Neural cell (in vitro differentiated cells): Measurements from ENCODE around the gene PLCH1. TPM values are rescaled to one million over a fixed set of nuclear protein-coding genes. Genes with fewer than 3 reads are reported as not detected.

Experiments
- H2AFZ ChIP-seq: fragments of 200-600, 300-800 bp; sonication (generic), shearing (Covaris generic); 2 replicates; pipeline ENCODE4 v1.6.0; 2014; ENCODE audit warnings: low read depth, mild to moderate bottlenecking, antibody characterized with exemption, low read length, moderate library complexity
- H3F3A ChIP-seq: fragments of 200-600 bp; shearing (Covaris generic); 2 replicates; pipeline ENCODE4 v1.6.1; 2016; ENCODE audit warnings: mild to moderate bottlenecking, moderate library complexity, mixed read lengths, antibody characterized with exemption, low read length; ENCODE audit not compliant: insufficient read depth, poor library complexity, severe bottlenecking
- H3K27ac ChIP-seq: fragments of 200-600, 300-800 bp; sonication (generic), shearing (Covaris generic); 2 replicates; pipeline ENCODE4 v1.5.1; 2014; ENCODE audit warnings: mild to moderate bottlenecking, low read length, moderate library complexity
- H3K27me3 ChIP-seq: fragments of 300-800, 200-600 bp; sonication (generic), shearing (Covaris generic); 2 replicates; pipeline ENCODE4 v1.6.0; 2014; ENCODE audit warnings: mild to moderate bottlenecking, low read depth, low read length, moderate library complexity; ENCODE audit not compliant: insufficient read depth
- H3K36me3 ChIP-seq: fragments of 300-800, 200-600 bp; sonication (generic), shearing (Covaris generic); 2 replicates; pipeline ENCODE4 v1.5.1; 2014; ENCODE audit warnings: mild to moderate bottlenecking, antibody characterized with exemption, low read length, moderate library complexity; ENCODE audit not compliant: insufficient read depth
- H3K4me2 ChIP-seq: fragments of 300-800, 200-600 bp; sonication (generic), shearing (Covaris generic); 2 replicates; pipeline ENCODE4 v1.6.0; 2014; ENCODE audit warnings: mild to moderate bottlenecking, low read length
- H3K4me3 ChIP-seq: fragments of 300-800, 200-600 bp; sonication (generic), shearing (Covaris generic); 2 replicates; pipeline ENCODE4 v1.5.1; 2014; ENCODE audit warnings: mild to moderate bottlenecking, low read length, moderate library complexity
- H3K79me2 ChIP-seq: fragments of 200-600 bp; shearing (Covaris generic); replicated peaks from 2 replicates; pipeline ENCODE4 v1.6.0; 2014; ENCODE audit warnings: mild to moderate bottlenecking, low read length, moderate library complexity; ENCODE audit not compliant: insufficient read depth
- H3K9ac ChIP-seq: fragments of 300-800, 200-600 bp; sonication (generic), shearing (Covaris generic); 2 replicates; pipeline ENCODE4 v1.6.1; 2016; ENCODE audit warnings: mild to moderate bottlenecking, low read length, mixed read lengths
- H3K9me2 ChIP-seq: fragments of 200-600 bp; shearing (Covaris generic); 2 replicates; pipeline ENCODE4 v1.6.1; 2016; ENCODE audit warnings: mild to moderate bottlenecking, low read length, mixed read lengths; ENCODE audit not compliant: insufficient read depth
- H3K9me3 ChIP-seq: fragments of 200-600, 300-800 bp; sonication (generic), shearing (Covaris generic); 2 replicates; pipeline ENCODE4 v1.6.1; 2016; ENCODE audit warnings: mild to moderate bottlenecking, mixed run types, low read length, moderate library complexity, mixed read lengths
- H4K20me1 ChIP-seq: fragments of 200-600 bp; shearing (Covaris generic); 2 replicates; pipeline ENCODE4 v1.6.1; 2016; ENCODE audit warnings: mild to moderate bottlenecking, mixed run types; ENCODE audit not compliant: insufficient read depth
- EP300 ChIP-seq: fragments of 450-650 bp; conservative IDR thresholded peaks from 2 replicates; pipeline ENCODE4 v1.6.1; 2014; ENCODE audit warnings: antibody characterized with exemption, mild to moderate bottlenecking, moderate library complexity; ENCODE audit not compliant: poor library complexity, severe bottlenecking
- EZH2 ChIP-seq: fragments of 200-600, 300-800 bp; shearing (Covaris generic), sonication (generic); IDR thresholded peaks from 2 replicates; pipeline ENCODE4 v1.6.1; 2014; ENCODE audit warnings: antibody characterized with exemption, low read length, borderline replicate concordance, mild to moderate bottlenecking; ENCODE audit not compliant: insufficient read depth, poor library complexity, severe bottlenecking
- MXI1 ChIP-seq: fragments of 450-650 bp; conservative IDR thresholded peaks from 2 replicates; pipeline ENCODE4 v1.6.1; 2014; ENCODE audit warnings: antibody characterized with exemption, mild to moderate bottlenecking; ENCODE audit not compliant: poor library complexity, severe bottlenecking
- POLR2AphosphoS5 ChIP-seq: IDR thresholded peaks from 2 replicates; pipeline ENCODE4 v1.6.1; 2012
- RAD21 ChIP-seq: fragments of 450-650 bp; conservative IDR thresholded peaks from 2 replicates; pipeline ENCODE4 v1.6.1; 2014; ENCODE audit warnings: antibody characterized with exemption, mild to moderate bottlenecking, moderate library complexity
- SMC3 ChIP-seq: fragments of 450-650 bp; conservative IDR thresholded peaks from 2 replicates; pipeline ENCODE4 v1.6.1; 2014; ENCODE audit warnings: antibody characterized with exemption, mild to moderate bottlenecking, moderate library complexity; ENCODE audit not compliant: poor library complexity
- TAF1 ChIP-seq: IDR thresholded peaks from 2 replicates; pipeline ENCODE4 v1.6.1; 2012; ENCODE audit warnings: low read depth
- polyA plus RNA-seq: library from polyadenylated mRNA; depleted of rRNA; stranded (reverse); fragments of >200 nt; gene quantifications from 2 replicates; pipeline ENCODE4 v1.2.3, GENCODE V29; 2014
- TF ChIP-seq, protein P1 (sequence below): fragments of 450-650 bp; IDR thresholded peaks from 2 replicates; pipeline ENCODE4 v1.5.1; 2014; ENCODE audit warnings: antibody characterized with exemption, mild to moderate bottlenecking, moderate library complexity; ENCODE audit not compliant: poor library complexity, severe bottlenecking
- TF ChIP-seq, protein P2 (sequence below): IDR thresholded peaks from 2 replicates; pipeline ENCODE4 v1.6.1; 2012; ENCODE audit warnings: borderline replicate concordance

Gene PLCH1
- polyA plus RNA-seq, 1 donor from 2014 or later = 13.5 TPM

DNA sequence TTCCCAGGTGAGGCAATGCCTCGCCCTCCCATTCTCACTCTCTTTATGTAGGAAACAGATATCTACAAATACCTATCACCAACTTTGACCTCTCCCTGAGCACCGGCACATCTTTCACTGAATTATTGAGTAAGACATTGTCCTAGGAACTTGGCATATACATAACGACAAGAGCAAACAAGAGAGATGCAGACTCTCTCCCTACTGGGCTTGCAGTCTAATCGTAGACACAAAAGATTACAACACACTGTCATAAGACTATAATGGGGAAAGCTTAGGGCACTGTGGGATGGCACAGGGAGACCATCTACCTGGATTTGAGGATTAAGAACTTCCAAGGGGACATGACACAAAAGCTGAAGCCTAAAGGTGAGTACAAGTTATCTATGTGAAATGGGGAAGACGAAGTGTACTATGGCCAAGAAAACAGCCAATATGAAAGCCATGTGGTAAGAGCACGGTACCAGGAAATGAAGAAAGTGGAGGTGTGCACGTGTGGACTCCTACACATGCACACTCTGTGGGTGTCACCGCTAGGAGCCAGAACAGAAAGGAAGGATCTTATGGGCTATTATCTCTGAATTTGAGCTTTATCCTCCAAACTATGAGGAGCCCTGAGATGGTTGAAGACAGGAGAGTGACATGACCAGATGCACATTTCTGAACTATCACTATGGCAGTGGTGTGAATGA lies 232.6 kb downstream of the PLCH1 start:
- peaks cover 6% of the 10 kb centered on the region for H3K36me3 ChIP-seq
- H3K9ac ChIP-seq = no peak overlapping the region
- TF ChIP-seq MXI1 = no peak
- TF ChIP-seq EZH2 = no peak
- TF ChIP-seq EP300 = no peak
- TF ChIP-seq RAD21 = no peak
- no peak for TF ChIP-seq POLR2AphosphoS5
- no peak for TF ChIP-seq TAF1
- TF ChIP-seq, protein P1, sequence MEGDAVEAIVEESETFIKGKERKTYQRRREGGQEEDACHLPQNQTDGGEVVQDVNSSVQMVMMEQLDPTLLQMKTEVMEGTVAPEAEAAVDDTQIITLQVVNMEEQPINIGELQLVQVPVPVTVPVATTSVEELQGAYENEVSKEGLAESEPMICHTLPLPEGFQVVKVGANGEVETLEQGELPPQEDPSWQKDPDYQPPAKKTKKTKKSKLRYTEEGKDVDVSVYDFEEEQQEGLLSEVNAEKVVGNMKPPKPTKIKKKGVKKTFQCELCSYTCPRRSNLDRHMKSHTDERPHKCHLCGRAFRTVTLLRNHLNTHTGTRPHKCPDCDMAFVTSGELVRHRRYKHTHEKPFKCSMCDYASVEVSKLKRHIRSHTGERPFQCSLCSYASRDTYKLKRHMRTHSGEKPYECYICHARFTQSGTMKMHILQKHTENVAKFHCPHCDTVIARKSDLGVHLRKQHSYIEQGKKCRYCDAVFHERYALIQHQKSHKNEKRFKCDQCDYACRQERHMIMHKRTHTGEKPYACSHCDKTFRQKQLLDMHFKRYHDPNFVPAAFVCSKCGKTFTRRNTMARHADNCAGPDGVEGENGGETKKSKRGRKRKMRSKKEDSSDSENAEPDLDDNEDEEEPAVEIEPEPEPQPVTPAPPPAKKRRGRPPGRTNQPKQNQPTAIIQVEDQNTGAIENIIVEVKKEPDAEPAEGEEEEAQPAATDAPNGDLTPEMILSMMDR = no peak
- TF ChIP-seq, protein P2, sequence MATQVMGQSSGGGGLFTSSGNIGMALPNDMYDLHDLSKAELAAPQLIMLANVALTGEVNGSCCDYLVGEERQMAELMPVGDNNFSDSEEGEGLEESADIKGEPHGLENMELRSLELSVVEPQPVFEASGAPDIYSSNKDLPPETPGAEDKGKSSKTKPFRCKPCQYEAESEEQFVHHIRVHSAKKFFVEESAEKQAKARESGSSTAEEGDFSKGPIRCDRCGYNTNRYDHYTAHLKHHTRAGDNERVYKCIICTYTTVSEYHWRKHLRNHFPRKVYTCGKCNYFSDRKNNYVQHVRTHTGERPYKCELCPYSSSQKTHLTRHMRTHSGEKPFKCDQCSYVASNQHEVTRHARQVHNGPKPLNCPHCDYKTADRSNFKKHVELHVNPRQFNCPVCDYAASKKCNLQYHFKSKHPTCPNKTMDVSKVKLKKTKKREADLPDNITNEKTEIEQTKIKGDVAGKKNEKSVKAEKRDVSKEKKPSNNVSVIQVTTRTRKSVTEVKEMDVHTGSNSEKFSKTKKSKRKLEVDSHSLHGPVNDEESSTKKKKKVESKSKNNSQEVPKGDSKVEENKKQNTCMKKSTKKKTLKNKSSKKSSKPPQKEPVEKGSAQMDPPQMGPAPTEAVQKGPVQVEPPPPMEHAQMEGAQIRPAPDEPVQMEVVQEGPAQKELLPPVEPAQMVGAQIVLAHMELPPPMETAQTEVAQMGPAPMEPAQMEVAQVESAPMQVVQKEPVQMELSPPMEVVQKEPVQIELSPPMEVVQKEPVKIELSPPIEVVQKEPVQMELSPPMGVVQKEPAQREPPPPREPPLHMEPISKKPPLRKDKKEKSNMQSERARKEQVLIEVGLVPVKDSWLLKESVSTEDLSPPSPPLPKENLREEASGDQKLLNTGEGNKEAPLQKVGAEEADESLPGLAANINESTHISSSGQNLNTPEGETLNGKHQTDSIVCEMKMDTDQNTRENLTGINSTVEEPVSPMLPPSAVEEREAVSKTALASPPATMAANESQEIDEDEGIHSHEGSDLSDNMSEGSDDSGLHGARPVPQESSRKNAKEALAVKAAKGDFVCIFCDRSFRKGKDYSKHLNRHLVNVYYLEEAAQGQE = no peak
- no peak for TF ChIP-seq SMC3
- H2AFZ ChIP-seq = no peak overlapping the region
- H3K4me3 ChIP-seq = no peak overlapping the region
- no peaks in the 10 kb centered on the region for H3K27me3 ChIP-seq
- H3K27ac ChIP-seq = no peak overlapping the region
- no peaks in the 10 kb centered on the region for H3K79me2 ChIP-seq
- no peaks in the 10 kb centered on the region for H4K20me1 ChIP-seq
- H3F3A ChIP-seq = no peaks in the 10 kb centered on the region
- H3K4me2 ChIP-seq = no peak overlapping the region
- H3K9me2 ChIP-seq = no peaks in the 10 kb centered on the region
- H3K9me3 ChIP-seq = no peaks in the 10 kb centered on the region

DNA sequence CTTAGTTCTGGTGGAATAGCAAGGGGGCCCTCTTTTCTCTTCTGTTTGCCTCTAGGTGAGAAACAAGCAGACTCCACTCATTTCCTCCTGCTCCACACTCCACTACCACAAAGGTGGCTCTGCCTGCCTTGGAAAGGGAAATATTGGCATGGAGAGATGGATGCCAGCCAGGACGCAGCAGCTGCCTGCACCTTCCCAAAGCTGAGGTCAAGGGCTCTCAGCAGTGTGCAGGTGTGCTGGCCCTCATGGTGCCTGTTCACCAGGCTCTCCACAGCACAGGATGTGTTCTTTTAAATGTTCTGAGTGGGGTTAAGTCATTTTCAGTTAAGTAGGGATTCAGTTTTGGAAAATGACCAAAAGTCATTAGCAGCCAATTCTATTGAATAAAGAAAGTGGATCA lies 240.2 kb downstream of the PLCH1 start:
- H3K27me3 ChIP-seq = no peaks in the 10 kb centered on the region
- H3K36me3 ChIP-seq = peaks cover 8% of the 10 kb centered on the region
- H3F3A ChIP-seq = peaks cover 4% of the 10 kb centered on the region
- H3K9me3 ChIP-seq = no peaks in the 10 kb centered on the region
- H3K9ac ChIP-seq = no peak overlapping the region
- H3K9me2 ChIP-seq = no peaks in the 10 kb centered on the region
- H3K27ac ChIP-seq = no peak overlapping the region
- no peak overlapping the region for H3K4me3 ChIP-seq
- H3K79me2 ChIP-seq = no peaks in the 10 kb centered on the region
- H3K4me2 ChIP-seq = no peak overlapping the region
- H2AFZ ChIP-seq = no peak overlapping the region
- TF ChIP-seq EZH2 (no peak), POLR2AphosphoS5 (no peak), RAD21 (no peak), SMC3 (no peak), TAF1 (no peak), EP300 (no peak), MXI1 (no peak)
- TF ChIP-seq, protein P2 = no peak
- TF ChIP-seq, protein P1 = no peak
- H4K20me1 ChIP-seq = no peaks in the 10 kb centered on the region
